HEK293 (cell line): ENCODE measurements around the gene EXD3.

Source experiments
- CTCF ChIA-PET: fragments of 350-600 bp; formaldehyde crosslinking; extraction: SDS; loops from one replicate; lab custom pipeline; 2021; ENCODE audit warnings: antibody characterized with exemption; lab: Yijun Ruan, JAX
- POLR2A ChIA-PET: fragments of 300-600 bp; formaldehyde crosslinking; extraction: SDS; loops from one replicate; lab custom pipeline; 2020; ENCODE audit warnings: antibody characterized with exemption, inconsistent platforms; lab: Yijun Ruan, JAX
- H3K27ac ChIP-seq: fragments of 200-500 bp; sonication (Bioruptor generic); 2 replicates; pipeline ENCODE4 v1.5.1; 2014; ENCODE audit warnings: low read depth, low read length, control low read depth, inconsistent platforms; ENCODE audit errors: extremely low read depth
- H3K36me3 ChIP-seq, 2 experiments: fragments of 200-500 bp in 1 of 2; sonication (Bioruptor generic) in 1 of 2; 1 replicate in 1 of 2; 2 replicates in 1 of 2; pipeline ENCODE4 v1.5.1; 2014 to 2017; ENCODE audit warnings: inconsistent platforms in 2 of 2, low read length in 2 of 2; ENCODE audit not compliant: control insufficient read depth in 2 of 2, insufficient read depth in 1 of 2
- H3K4me1 ChIP-seq: fragments of 200-500 bp; sonication (Bioruptor generic); 2 replicates; pipeline ENCODE4 v1.5.1; 2014; ENCODE audit warnings: mild to moderate bottlenecking, low read length, inconsistent platforms; ENCODE audit not compliant: control insufficient read depth, insufficient read depth
- H3K4me3 ChIP-seq: 2 replicates; pipeline ENCODE4 v1.5.1; 2011; ENCODE audit warnings: low read depth, mild to moderate bottlenecking, control low read depth, low read length, moderate library complexity
- H3K9me3 ChIP-seq: fragments of 200-500 bp; sonication (Bioruptor generic); 2 replicates; pipeline ENCODE4 v1.5.1; 2014; ENCODE audit warnings: low read depth, low read length, inconsistent platforms; ENCODE audit not compliant: control insufficient read depth, insufficient read depth
- IKZF3 ChIP-seq: fragments of 450-650 bp; IDR thresholded peaks from 2 replicates; pipeline ENCODE4 v1.5.0; 2018; ENCODE audit warnings: missing biosample characterization, mild to moderate bottlenecking, missing genetic modification characterization, moderate library complexity
- ZBTB10 ChIP-seq: fragments of 450-650 bp; formaldehyde crosslinking; IDR thresholded peaks from 2 replicates; pipeline ENCODE4 v1.5.1; 2016; ENCODE audit warnings: missing biosample characterization, missing genetic modification characterization
- ZBTB17 ChIP-seq: fragments of 450-650 bp; formaldehyde crosslinking; IDR thresholded peaks from 2 replicates; pipeline ENCODE4 v1.5.1; 2016; ENCODE audit warnings: missing biosample characterization, missing genetic modification characterization
- ZFHX2 ChIP-seq: fragments of 450-650 bp; formaldehyde crosslinking; conservative IDR thresholded peaks from 2 replicates; pipeline ENCODE4 v1.5.1; 2016; ENCODE audit warnings: missing biosample characterization, missing genetic modification characterization
- ZFP37 ChIP-seq: fragments of 450-650 bp; formaldehyde crosslinking; IDR thresholded peaks from 2 replicates; pipeline ENCODE4 v1.5.1; 2016; ENCODE audit warnings: missing biosample characterization, missing genetic modification characterization
- ZFP69B ChIP-seq: fragments of 450-650 bp; formaldehyde crosslinking; IDR thresholded peaks from 2 replicates; pipeline ENCODE4 v1.5.1; 2016; ENCODE audit warnings: missing biosample characterization, missing genetic modification characterization
- ZNF132 ChIP-seq: fragments of 450-650 bp; formaldehyde crosslinking; IDR thresholded peaks from 2 replicates; pipeline ENCODE4 v1.5.1; 2017; ENCODE audit warnings: missing biosample characterization, missing genetic modification characterization, borderline replicate concordance
- ZNF133 ChIP-seq: fragments of 450-650 bp; formaldehyde crosslinking; IDR thresholded peaks from 2 replicates; pipeline ENCODE4 v1.5.1; 2016; ENCODE audit warnings: missing biosample characterization, missing genetic modification characterization
- ZNF175 ChIP-seq: fragments of 450-650 bp; formaldehyde crosslinking; IDR thresholded peaks from 2 replicates; pipeline ENCODE4 v1.5.1; 2016; ENCODE audit warnings: missing biosample characterization, missing genetic modification characterization
- ZNF248 ChIP-seq: fragments of 450-650 bp; formaldehyde crosslinking; IDR thresholded peaks from 2 replicates; pipeline ENCODE4 v1.5.1; 2017; ENCODE audit warnings: missing biosample characterization, missing genetic modification characterization
- ZNF26 ChIP-seq: fragments of 450-650 bp; formaldehyde crosslinking; IDR thresholded peaks from 2 replicates; pipeline ENCODE4 v1.5.1; 2016; ENCODE audit warnings: missing biosample characterization, missing genetic modification characterization
- ZNF311 ChIP-seq: fragments of 450-650 bp; formaldehyde crosslinking; IDR thresholded peaks from 2 replicates; pipeline ENCODE4 v1.5.1; 2017; ENCODE audit warnings: missing biosample characterization, missing genetic modification characterization, borderline replicate concordance
- ZNF488 ChIP-seq: fragments of 450-650 bp; formaldehyde crosslinking; IDR thresholded peaks from 2 replicates; pipeline ENCODE4 v1.5.1; 2016; ENCODE audit warnings: missing biosample characterization, missing genetic modification characterization
- ZNF585B ChIP-seq: fragments of 450-650 bp; formaldehyde crosslinking; IDR thresholded peaks from 2 replicates; pipeline ENCODE4 v1.5.1; 2016; ENCODE audit warnings: missing biosample characterization, missing genetic modification characterization
- ZNF624 ChIP-seq: fragments of 450-650 bp; formaldehyde crosslinking; IDR thresholded peaks from 2 replicates; pipeline ENCODE4 v1.5.1; 2017; ENCODE audit warnings: missing biosample characterization, missing genetic modification characterization
- ZNF670 ChIP-seq: fragments of 450-650 bp; formaldehyde crosslinking; IDR thresholded peaks from 2 replicates; pipeline ENCODE4 v1.5.1; 2016; ENCODE audit warnings: missing biosample characterization, missing genetic modification characterization, low read depth
- ZNF701 ChIP-seq: fragments of 450-650 bp; formaldehyde crosslinking; IDR thresholded peaks from 2 replicates; pipeline ENCODE4 v1.5.1; 2016; ENCODE audit warnings: missing biosample characterization, missing genetic modification characterization
- ZSCAN16 ChIP-seq: fragments of 450-650 bp; formaldehyde crosslinking; IDR thresholded peaks from 2 replicates; pipeline ENCODE4 v1.5.1; 2016; ENCODE audit warnings: missing biosample characterization, missing genetic modification characterization
- ZSCAN4 ChIP-seq: fragments of 450-650 bp; formaldehyde crosslinking; IDR thresholded peaks from 2 replicates; pipeline ENCODE4 v1.5.1; 2017; ENCODE audit warnings: missing biosample characterization, missing genetic modification characterization
- TF ChIP-seq, protein P1 (sequence below): fragments of 450-650 bp; formaldehyde crosslinking; IDR thresholded peaks from 2 replicates; pipeline ENCODE4 v1.5.1; 2016; ENCODE audit warnings: missing biosample characterization, missing genetic modification characterization
- TF ChIP-seq, protein P2 (sequence below): fragments of 450-650 bp; formaldehyde crosslinking; IDR thresholded peaks from 2 replicates; pipeline ENCODE4 v1.5.1; 2017; ENCODE audit warnings: missing biosample characterization, missing genetic modification characterization
- TF ChIP-seq, protein P3 (sequence below): fragments of 450-650 bp; formaldehyde crosslinking; IDR thresholded peaks from 2 replicates; pipeline ENCODE4 v1.5.1; 2016; ENCODE audit warnings: missing biosample characterization, missing genetic modification characterization

Gene EXD3

DNA sequence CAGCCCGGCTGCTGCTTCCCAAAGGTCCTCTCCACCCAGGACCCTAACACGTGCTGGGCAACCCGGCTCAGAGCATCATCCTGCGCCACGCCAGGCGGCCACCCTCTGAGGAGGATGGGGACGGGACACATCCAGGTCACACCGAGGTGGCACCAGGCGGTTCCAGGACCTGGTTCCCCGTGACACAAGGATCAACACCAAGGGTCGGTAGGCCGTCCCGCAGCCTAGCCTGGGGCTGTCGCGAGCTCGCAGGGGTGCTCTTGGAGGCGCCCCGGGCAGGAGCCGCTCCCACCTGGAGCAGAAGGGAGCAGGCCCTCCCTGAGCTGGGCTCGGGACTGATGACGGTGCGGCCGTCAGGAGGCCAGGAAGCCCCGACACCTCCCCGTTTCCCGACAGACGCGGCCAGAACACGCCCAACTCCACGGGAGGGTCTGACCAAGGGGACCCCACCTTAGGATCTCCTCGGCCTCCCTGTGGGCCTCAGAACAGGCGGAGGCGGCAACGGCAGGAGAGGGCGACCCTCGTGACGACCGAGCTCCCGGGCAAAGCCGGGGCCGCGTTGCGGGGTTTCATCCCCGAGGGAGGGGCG lies 6.3 kb downstream of the EXD3 start (continued):
- TF ChIP-seq ZNF624, result no peak
- no peak for TF ChIP-seq ZNF670
- no peak for TF ChIP-seq ZNF585B

GRCh38 chr9:137416006-137416562 lies 6.9 kb downstream of the EXD3 start:
- POLR2A ChIA-PET, result no interaction called here
- Histone ChIP-seq H3K9me3 (no peaks in the 10 kb centered on the region), H3K4me1 (peaks cover 7% of the 10 kb centered on the region), H3K27ac (no peak overlapping the region), H3K36me3 (no peaks in the 10 kb centered on the region; a peak in 1 of 3 replicates), H3K4me3 (no peak overlapping the region)
- CTCF ChIA-PET, result interaction anchor here (0.9 kb wide), 1 partner anchor 130 kb away, joined by 3 read pairs; no protein-coding TSS in a partner anchor
- no peak for TF ChIP-seq ZFP69B
- TF ChIP-seq, protein P1, sequence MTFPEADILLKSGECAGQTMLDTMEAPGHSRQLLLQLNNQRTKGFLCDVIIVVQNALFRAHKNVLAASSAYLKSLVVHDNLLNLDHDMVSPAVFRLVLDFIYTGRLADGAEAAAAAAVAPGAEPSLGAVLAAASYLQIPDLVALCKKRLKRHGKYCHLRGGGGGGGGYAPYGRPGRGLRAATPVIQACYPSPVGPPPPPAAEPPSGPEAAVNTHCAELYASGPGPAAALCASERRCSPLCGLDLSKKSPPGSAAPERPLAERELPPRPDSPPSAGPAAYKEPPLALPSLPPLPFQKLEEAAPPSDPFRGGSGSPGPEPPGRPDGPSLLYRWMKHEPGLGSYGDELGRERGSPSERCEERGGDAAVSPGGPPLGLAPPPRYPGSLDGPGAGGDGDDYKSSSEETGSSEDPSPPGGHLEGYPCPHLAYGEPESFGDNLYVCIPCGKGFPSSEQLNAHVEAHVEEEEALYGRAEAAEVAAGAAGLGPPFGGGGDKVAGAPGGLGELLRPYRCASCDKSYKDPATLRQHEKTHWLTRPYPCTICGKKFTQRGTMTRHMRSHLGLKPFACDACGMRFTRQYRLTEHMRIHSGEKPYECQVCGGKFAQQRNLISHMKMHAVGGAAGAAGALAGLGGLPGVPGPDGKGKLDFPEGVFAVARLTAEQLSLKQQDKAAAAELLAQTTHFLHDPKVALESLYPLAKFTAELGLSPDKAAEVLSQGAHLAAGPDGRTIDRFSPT (tag by site-specific recombination), result no peak
- TF ChIP-seq ZBTB10 (tag by site-specific recombination), result no peak
- no peak for TF ChIP-seq ZSCAN4
- no peak for TF ChIP-seq ZBTB17
- no peak for TF ChIP-seq ZFHX2 (tag by site-specific recombination)
- TF ChIP-seq, protein P2, sequence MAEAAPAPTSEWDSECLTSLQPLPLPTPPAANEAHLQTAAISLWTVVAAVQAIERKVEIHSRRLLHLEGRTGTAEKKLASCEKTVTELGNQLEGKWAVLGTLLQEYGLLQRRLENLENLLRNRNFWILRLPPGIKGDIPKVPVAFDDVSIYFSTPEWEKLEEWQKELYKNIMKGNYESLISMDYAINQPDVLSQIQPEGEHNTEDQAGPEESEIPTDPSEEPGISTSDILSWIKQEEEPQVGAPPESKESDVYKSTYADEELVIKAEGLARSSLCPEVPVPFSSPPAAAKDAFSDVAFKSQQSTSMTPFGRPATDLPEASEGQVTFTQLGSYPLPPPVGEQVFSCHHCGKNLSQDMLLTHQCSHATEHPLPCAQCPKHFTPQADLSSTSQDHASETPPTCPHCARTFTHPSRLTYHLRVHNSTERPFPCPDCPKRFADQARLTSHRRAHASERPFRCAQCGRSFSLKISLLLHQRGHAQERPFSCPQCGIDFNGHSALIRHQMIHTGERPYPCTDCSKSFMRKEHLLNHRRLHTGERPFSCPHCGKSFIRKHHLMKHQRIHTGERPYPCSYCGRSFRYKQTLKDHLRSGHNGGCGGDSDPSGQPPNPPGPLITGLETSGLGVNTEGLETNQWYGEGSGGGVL (tag by site-specific recombination), result no peak
- TF ChIP-seq ZSCAN16 (tag by site-specific recombination), result no peak
- TF ChIP-seq ZFP37 (tag by site-specific recombination), result no peak
- TF ChIP-seq ZNF248, result no peak
- TF ChIP-seq IKZF3 (tag by site-specific recombination), result no peak
- no peak for TF ChIP-seq ZNF670
- no peak for TF ChIP-seq ZNF701 (tag by site-specific recombination)
- no peak for TF ChIP-seq ZNF133 (tag by site-specific recombination)
- no peak for TF ChIP-seq ZNF132 (tag by site-specific recombination)
- no peak for TF ChIP-seq ZNF311 (tag by site-specific recombination)
- TF ChIP-seq, protein P3, sequence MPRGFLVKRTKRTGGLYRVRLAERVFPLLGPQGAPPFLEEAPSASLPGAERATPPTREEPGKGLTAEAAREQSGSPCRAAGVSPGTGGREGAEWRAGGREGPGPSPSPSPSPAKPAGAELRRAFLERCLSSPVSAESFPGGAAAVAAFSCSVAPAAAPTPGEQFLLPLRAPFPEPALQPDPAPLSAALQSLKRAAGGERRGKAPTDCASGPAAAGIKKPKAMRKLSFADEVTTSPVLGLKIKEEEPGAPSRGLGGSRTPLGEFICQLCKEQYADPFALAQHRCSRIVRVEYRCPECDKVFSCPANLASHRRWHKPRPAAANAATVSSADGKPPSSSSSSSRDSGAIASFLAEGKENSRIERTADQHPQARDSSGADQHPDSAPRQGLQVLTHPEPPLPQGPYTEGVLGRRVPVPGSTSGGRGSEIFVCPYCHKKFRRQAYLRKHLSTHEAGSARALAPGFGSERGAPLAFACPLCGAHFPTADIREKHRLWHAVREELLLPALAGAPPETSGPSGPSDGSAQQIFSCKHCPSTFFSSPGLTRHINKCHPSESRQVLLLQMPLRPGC (tag by site-specific recombination), result no peak
- no peak for TF ChIP-seq ZNF488 (tag by site-specific recombination)
- TF ChIP-seq ZNF26 (tag by site-specific recombination), result no peak
- no peak for TF ChIP-seq ZNF175
